K562 (cell line): ENCODE results near the gene STAT4. TPM values are rescaled to one million over a fixed set of nuclear protein-coding genes. Genes with fewer than 3 reads are reported as not detected.

Experiments
- ATAC-seq: fragments of 200-7000 bp; cut with Tn5 transposase; 3 replicates; pipeline ENCODE4 v1.9.1; 2020; ENCODE audit warnings: moderate library complexity
- BruUV-seq: library from RNA; stranded (reverse); fragments of 400-500 nt; replicated peaks from 2 replicates; lab custom pipeline; 2021; lab: Mats Ljungman, UMichigan
- CTCF ChIA-PET: fragments of 300-600 bp; formaldehyde crosslinking; extraction: SDS; loops from one replicate; lab custom pipeline; 2021; ENCODE audit warnings: low intra/inter-chr PET ratio; lab: Yijun Ruan, JAX
- POLR2A ChIA-PET: fragments of 300-600, 350-650 bp; sonication (Branson Sonifier 250); formaldehyde crosslinking; extraction: SDS; loops from one replicate; lab custom pipeline; 2021; ENCODE audit warnings: antibody characterized with exemption, inconsistent platforms; lab: Yijun Ruan, JAX
- DNase-seq, 4 experiments: peaks; one replicate each; pipeline versions ENCODE4 v3.0.0 to v3.0.0-alpha.2; 2011 to 2018; ENCODE audit warnings: low spot score in 3 of 4, mixed read lengths in 3 of 4; ENCODE audit errors: extremely low read depth in 1 of 4
- FAIRE-seq: peaks from 2 replicates; lab custom pipeline; 2011; peaks lifted over from hg19 to GRCh38; lab: Jason Lieb, UNC
- H2AFZ ChIP-seq: 2 replicates; pipeline ENCODE4 v1.6.0; 2011; ENCODE audit warnings: low read depth, low read length, control low read depth, inconsistent platforms
- H3K27ac ChIP-seq: fragments of 200-600 bp; 3 replicates; pipeline ENCODE4 v1.8.0; 2011; ENCODE audit warnings: low read depth, mild to moderate bottlenecking, control low read depth, inconsistent platforms, low read length, moderate library complexity, mixed read lengths; ENCODE audit errors: extremely low read depth
- H3K27me3 ChIP-seq, 2 experiments: fragments of 300-600 bp in 1 of 2; 2 replicates in 1 of 2; 3 replicates in 1 of 2; pipeline versions ENCODE4 v1.6.0 to v1.8.0; 2011; ENCODE audit warnings: inconsistent platforms in 2 of 2, low read length in 2 of 2, mild to moderate bottlenecking in 1 of 2, mixed read lengths in 1 of 2, moderate library complexity in 1 of 2; ENCODE audit not compliant: control insufficient read depth in 2 of 2, insufficient read depth in 2 of 2
- H3K36me3 ChIP-seq: fragments of 300-600 bp; 3 replicates; pipeline ENCODE4 v1.8.0; 2011; ENCODE audit warnings: mild to moderate bottlenecking, low read length, inconsistent platforms; ENCODE audit not compliant: control insufficient read depth, insufficient read depth
- H3K4me1 ChIP-seq, 2 experiments: fragments of 200-600 bp in 1 of 2; replicated peaks in 1 of 2; 2 replicates in 1 of 2; 3 replicates in 1 of 2; pipeline versions ENCODE4 v1.5.1 to v1.8.0; 2011; ENCODE audit warnings: inconsistent platforms in 2 of 2, low read length in 2 of 2, mild to moderate bottlenecking in 1 of 2, mixed read lengths in 1 of 2, moderate library complexity in 1 of 2; ENCODE audit not compliant: control insufficient read depth in 2 of 2, insufficient read depth in 2 of 2
- H3K4me2 ChIP-seq: 2 replicates; pipeline ENCODE4 v1.6.1; 2011; ENCODE audit warnings: low read length, control low read depth, inconsistent platforms, mixed read lengths; ENCODE audit not compliant: insufficient read depth
- H3K4me3 ChIP-seq: fragments of 200-600 bp; sonication (generic), shearing (Covaris generic); 2 replicates; pipeline ENCODE4 v1.5.1; 2016; ENCODE audit warnings: control low read depth, inconsistent platforms
- H3K79me2 ChIP-seq: fragments of 200-600 bp; 3 replicates; pipeline ENCODE4 v1.8.0; 2011; ENCODE audit warnings: low read length, inconsistent platforms; ENCODE audit not compliant: control insufficient read depth, insufficient read depth
- H3K9ac ChIP-seq, 2 experiments: 2 replicates each; pipeline versions ENCODE4 v1.6.0 to v1.6.1; 2011; ENCODE audit warnings: low read depth in 2 of 2, low read length in 2 of 2, control low read depth in 1 of 2, inconsistent platforms in 1 of 2, mild to moderate bottlenecking in 1 of 2, mixed read lengths in 1 of 2; ENCODE audit not compliant: insufficient read depth in 1 of 2
- H3K9me1 ChIP-seq: one replicate; pipeline ENCODE4 v1.6.0; 2011; ENCODE audit warnings: inconsistent platforms, mild to moderate bottlenecking, low read length, moderate library complexity; ENCODE audit not compliant: control insufficient read depth, insufficient read depth
- H3K9me3 ChIP-seq: replicated peaks from 2 replicates; pipeline ENCODE4 v1.5.1; 2011; ENCODE audit warnings: low read depth, low read length, inconsistent platforms; ENCODE audit not compliant: control insufficient read depth, insufficient read depth
- H4K20me1 ChIP-seq: replicated peaks from 2 replicates; pipeline ENCODE4 v1.6.1; 2011; ENCODE audit warnings: low read length, inconsistent platforms, mixed read lengths; ENCODE audit not compliant: control insufficient read depth, insufficient read depth
- E2F8 ChIP-seq: fragments of 450-650 bp; IDR thresholded peaks from 2 replicates; pipeline ENCODE4 v1.7.1; 2018; ENCODE audit warnings: mild to moderate bottlenecking, low read depth; ENCODE audit not compliant: partially characterized antibody
- HMGN3 ChIP-seq: IDR thresholded peaks from 2 replicates; pipeline ENCODE4 v1.6.1; 2011; ENCODE audit warnings: borderline replicate concordance, low read depth, mild to moderate bottlenecking, mixed read lengths, low read length; ENCODE audit not compliant: insufficient read length; ENCODE audit errors: extremely low read depth
- THRAP3 ChIP-seq: fragments of 450-650 bp; IDR thresholded peaks from 2 replicates; pipeline ENCODE4 v1.6.1; 2016; ENCODE audit warnings: mild to moderate bottlenecking, inconsistent platforms, borderline replicate concordance
- ZNF165 ChIP-seq: fragments of 250-450 bp; sonication (Bioruptor Pico); IDR thresholded peaks from 2 replicates; pipeline ENCODE4 v1.4.0; 2020; ENCODE audit warnings: borderline replicate concordance
- ZNF583 ChIP-seq: fragments of 250-450 bp; sonication (Bioruptor Pico); IDR thresholded peaks from 2 replicates; pipeline ENCODE4 v1.4.0; 2020
- ZNF655 ChIP-seq: fragments of 250-450 bp; sonication (Bioruptor Pico); IDR thresholded peaks from 2 replicates; pipeline ENCODE4 v1.5.0; 2021
- WGBS: fragments of 100-300 bp; shearing (Covaris generic); methylation state at CpG from one replicate; pipeline ENCODE4 v1.1.6; 2016; ENCODE audit warnings: low coverage, mixed read lengths; ENCODE audit not compliant: insufficient coverage; ENCODE audit errors: missing lambda C conversion rate; 5-methylcytosine and 5-hydroxymethylcytosine counted together
- in situ Hi-C: fragments of 300-500 bp; cut with MboI; formaldehyde crosslinking; loops from 4 replicates; pipeline ENCODE4 v1.15.0; 2018; ENCODE audit warnings: inconsistent platforms, mixed read lengths
- intact Hi-C: fragments of 100-400 bp; cut with micrococcal nuclease; formaldehyde crosslinking; loops from 2 replicates; pipeline ENCODE4 v1.14.2; 2022
- polyA plus RNA-seq, 8 experiments: library from polyadenylated mRNA; depleted of rRNA in 4 of 8; stranded (reverse) in 5 of 8; unstranded in 3 of 8; fragments of >200 nt; fragmentation: Nextera tagmentation in 2 of 8; fragmentation: Illumina TruSeq in 1 of 8; extraction: Ambion mirVana in 2 of 8; extraction: Trizol in 1 of 8; gene quantifications; 2 replicates each; pipeline versions ENCODE4 v1.2.1 to v1.2.3, GENCODE V29; 2011 to 2014; ENCODE audit warnings: inconsistent platforms in 1 of 8, missing spikeins in 1 of 8
- total RNA-seq, 7 experiments: library from RNA; depleted of rRNA in 6 of 7; stranded (reverse); fragments of >200 nt in 6 of 7; fragmentation: Illumina TruSeq in 2 of 7; extraction: Trizol in 2 of 7; gene quantifications; 2 replicates each; pipeline versions ENCODE4 v1.2.1 to v1.2.3, GENCODE V29; 2011 to 2021; ENCODE audit warnings: low replicate concordance in 1 of 7

STAT4 gene
- total and polyA plus RNA-seq, 9 of the 15 experiments (the other 6 are each of a cell fraction or from before 2014, with no cell fraction given) = 0.01 to 0.06 (median 0.03) TPM; not detected in 6

- Histone ChIP-seq H3K27ac (no peak overlapping the region), H3K27me3 (peaks cover 0 to 4% of the 10 kb centered on the region in 2 experiments; a peak in 1 of 5 replicates), H2AFZ (no peak overlapping the region), H3K9me1 (no peaks in the 10 kb centered on the region), H3K79me2 (no peaks in the 10 kb centered on the region), H3K4me2 (no peak overlapping the region), H3K9ac (no peak overlapping the region), H3K9me3 (no peaks in the 10 kb centered on the region), H3K36me3 (no peaks in the 10 kb centered on the region), H3K4me1 (no peaks in the 10 kb centered on the region), H3K4me3 (no peak overlapping the region), H4K20me1 (no peaks in the 10 kb centered on the region)
- CTCF ChIA-PET = no interaction called here
- no CpG with 5 or more reads among the region's 3 CpGs for WGBS
- BruUV-seq = no TSS peak
- ATAC-seq = no peak
- TF ChIP-seq ZNF655 (CRISPR knock-in tag) (no peak), ZNF165 (no peak), E2F8 (no peak), HMGN3 (no peak), THRAP3 (no peak), ZNF583 (no peak)
- intact Hi-C loops (no loop called here), in situ Hi-C loops (no loop called here)
- DNase-seq = no peak
- FAIRE-seq = no peak
- POLR2A ChIA-PET = no interaction called here
Observed at GRCh38 chr2:191173206-191173605, 22.4 kb upstream of the STAT4 start.
